Measurements from ENCODE around the gene NEK8.

NEK8 gene

DNA sequence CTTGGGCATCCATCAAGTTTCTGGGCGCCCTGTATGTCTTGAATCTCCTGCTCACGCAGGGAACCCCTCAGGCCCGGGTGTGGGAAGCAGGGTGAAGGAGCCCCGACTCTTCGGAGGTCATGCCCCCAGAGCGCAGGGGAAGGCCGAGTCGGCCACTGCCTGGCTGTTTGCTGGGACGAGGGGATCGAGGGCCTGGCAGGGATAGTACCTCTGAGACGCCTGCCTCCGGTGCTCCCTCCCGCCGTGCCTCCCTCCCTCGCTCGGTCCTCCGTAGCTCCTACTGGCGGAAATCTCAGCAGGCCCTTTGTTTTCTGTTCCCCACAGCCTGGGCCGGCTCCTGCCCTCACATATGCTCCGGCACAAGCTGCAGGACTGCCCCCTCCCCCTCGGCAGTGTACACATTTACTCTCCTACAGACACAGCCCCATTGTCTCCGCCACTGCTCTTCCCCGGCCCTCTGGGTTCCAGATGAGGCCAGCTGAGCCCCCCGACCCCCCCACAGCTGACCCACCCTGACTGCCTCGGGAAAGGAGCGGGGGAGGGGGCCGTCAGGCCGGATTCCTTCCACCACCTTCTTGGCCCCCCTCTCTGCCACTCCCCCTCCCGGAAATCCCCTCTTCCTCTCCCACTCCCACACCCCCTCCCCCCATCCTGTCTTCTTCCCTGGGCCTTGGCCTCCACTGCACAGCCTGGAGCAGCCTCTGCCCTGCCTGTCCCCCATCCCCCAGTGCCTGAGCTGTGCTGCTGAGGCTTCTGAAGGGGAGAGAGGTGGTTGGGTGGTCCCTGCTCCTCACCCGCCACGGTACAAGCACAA lies 16.6 kb downstream of the NEK8 start:
- DNase-seq (ENCODE audit: low spot score), result no peak

DNA sequence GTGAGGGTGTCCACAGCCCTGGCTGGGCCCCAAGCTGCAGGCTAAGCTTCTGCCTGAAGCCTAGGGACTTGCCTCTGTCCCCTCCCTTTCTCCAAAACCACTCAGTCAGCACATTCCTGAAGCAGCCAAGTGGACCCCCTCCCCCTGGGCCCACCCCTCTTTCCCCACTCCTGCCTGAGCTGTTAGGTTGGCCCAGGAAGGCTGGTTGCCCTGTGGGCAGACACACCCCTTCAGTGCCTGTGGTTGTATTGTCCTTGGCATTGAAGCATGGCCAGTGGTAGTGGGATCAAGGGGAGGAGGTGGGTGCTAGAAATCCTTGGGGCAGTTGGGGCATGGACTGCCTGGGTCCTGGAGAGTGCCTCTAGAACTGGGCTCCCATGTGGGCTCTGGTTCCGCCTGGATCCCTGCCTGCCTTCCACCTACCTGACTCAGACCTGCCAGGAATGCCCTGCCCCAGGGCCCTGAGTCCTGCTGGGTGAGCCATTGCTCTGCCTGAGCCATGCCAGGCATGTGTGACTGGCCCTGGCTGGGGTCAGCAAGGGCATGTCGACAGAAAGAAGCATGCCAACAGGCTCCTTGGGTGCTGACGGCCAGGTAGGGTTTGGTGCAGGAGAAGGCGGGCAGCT lies 17.3 kb downstream of the NEK8 start:
- no peak for DNase-seq (ENCODE audit: low spot score)

DNA sequence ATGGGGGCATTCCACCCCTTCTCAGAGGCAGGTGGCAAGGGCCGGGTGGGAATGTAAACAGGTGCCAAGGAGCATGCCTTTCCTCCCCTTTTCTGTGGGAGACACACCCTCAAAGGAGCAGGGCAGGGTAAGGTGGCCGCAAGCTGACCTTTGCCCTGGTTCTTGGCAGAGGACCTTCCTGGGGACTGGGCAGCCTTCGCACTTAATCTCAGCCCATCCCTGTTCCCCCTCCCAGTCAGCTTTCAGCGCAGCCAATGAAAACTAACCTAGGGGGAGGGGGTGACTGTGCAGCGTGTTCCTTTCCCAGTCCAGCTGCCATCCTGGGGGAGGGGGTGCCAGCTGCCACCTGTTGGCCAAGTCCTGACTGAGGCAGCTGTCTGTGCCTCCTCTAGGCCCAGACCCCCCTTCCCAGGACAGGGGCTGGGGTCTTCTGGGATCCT lies 18.0 kb downstream of the NEK8 start:
- DNase-seq (ENCODE audit: low spot score), result no peak

DNA sequence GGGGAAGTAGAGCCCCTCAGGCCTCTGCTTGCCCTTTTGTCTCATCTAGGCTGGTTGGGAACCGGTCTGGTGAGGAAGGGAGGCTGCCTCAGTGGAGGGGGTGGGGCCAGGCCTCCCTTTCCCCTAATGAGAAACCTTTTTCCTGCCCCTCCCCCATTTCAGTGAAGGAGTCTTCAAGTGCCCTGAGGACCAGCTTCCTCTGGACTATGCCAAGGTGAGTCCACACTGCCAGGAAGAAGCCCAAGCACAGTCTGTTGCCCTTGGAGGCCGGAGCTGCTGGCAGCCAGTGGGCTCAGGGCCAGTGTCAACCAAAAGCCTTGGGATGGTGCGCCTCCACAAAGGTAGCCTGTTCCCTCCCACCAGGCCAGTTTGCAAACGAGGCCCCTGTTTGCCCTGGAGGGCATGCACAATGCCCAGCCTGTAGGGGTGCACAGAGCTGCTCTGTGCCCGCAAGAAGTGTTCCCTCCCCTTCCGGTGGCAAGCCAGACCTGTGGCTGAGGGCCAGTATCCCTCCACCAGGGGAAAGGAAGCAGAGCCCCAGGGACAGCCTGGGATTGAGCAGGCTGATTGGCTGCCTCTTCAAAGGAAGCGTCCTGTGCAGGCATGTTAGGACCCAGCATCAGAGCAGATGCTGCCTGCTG lies 18.6 kb downstream of the NEK8 start:
- no peak for DNase-seq (ENCODE audit: low spot score)

DNA sequence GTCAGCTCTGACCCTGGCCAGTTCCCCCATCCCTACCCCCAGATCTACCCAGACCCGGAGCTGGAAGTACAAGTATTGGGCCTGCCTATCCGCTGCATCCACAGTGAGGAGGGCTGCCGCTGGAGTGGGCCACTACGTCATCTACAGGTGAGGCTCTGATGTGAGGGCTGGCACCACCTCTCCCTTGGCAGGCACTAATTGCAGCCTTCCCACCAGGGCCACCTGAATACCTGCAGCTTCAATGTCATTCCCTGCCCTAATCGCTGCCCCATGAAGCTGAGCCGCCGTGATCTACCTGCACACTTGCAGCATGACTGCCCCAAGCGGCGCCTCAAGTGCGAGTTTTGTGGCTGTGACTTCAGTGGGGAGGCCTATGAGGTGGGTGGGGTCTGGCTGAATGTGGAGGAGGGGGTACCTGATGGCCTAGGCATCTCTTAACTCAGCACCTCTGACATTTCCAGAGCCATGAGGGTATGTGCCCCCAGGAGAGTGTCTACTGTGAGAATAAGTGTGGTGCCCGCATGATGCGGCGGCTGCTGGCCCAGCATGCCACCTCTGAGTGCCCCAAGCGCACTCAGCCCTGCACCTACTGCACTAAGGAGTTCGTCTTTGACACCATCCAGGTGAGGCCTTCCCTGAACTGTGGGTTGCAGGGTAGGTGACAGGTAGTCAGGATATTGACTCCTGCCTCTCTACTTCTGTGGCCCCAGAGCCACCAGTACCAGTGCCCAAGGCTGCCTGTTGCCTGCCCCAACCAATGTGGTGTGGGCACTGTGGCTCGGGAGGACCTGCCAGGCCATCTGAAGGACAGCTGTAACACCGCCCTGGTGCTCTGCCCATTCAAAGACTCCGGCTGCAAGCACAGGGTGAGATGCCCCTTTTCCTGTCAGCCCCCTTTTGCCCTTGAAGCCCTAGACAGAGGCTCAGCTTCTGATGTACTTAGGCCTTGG lies 19.5 kb downstream of the NEK8 start:
- DNase-seq (ENCODE audit: low spot score), result no peak

DNA sequence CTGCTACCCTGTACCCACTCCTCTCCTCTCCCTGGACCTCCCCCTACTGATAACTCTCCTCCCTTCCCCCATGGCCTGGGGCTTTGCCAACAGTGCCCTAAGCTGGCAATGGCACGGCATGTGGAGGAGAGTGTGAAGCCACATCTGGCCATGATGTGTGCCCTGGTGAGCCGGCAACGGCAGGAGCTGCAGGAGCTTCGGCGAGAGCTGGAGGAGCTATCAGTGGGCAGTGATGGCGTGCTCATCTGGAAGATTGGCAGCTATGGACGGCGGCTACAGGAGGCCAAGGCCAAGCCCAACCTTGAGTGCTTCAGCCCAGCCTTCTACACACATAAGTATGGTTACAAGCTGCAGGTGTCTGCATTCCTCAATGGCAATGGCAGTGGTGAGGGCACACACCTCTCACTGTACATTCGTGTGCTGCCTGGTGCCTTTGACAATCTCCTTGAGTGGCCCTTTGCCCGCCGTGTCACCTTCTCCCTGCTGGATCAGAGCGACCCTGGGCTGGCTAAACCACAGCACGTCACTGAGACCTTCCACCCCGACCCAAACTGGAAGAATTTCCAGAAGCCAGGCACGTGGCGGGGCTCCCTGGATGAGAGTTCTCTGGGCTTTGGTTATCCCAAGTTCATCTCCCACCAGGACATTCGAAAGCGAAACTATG lies 20.4 kb downstream of the NEK8 start:
- DNase-seq (ENCODE audit: low spot score), result no peak

DNA sequence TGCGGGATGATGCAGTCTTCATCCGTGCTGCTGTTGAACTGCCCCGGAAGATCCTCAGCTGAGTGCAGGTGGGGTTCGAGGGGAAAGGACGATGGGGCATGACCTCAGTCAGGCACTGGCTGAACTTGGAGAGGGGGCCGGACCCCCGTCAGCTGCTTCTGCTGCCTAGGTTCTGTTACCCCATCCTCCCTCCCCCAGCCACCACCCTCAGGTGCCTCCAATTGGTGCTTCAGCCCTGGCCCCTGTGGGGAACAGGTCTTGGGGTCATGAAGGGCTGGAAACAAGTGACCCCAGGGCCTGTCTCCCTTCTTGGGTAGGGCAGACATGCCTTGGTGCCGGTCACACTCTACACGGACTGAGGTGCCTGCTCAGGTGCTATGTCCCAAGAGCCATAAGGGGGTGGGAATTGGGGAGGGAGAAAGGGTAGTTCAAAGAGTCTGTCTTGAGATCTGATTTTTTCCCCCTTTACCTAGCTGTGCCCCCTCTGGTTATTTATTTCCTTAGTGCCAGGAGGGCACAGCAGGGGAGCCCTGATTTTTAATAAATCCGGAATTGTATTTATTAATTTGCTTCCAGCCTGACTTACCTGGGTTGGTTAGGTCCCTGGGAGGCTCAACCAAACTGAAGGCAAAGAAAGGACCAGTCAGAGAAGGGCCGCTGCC lies 21.1 kb downstream of the NEK8 start:
- DNase-seq (ENCODE audit: low spot score), result no peak

DNA sequence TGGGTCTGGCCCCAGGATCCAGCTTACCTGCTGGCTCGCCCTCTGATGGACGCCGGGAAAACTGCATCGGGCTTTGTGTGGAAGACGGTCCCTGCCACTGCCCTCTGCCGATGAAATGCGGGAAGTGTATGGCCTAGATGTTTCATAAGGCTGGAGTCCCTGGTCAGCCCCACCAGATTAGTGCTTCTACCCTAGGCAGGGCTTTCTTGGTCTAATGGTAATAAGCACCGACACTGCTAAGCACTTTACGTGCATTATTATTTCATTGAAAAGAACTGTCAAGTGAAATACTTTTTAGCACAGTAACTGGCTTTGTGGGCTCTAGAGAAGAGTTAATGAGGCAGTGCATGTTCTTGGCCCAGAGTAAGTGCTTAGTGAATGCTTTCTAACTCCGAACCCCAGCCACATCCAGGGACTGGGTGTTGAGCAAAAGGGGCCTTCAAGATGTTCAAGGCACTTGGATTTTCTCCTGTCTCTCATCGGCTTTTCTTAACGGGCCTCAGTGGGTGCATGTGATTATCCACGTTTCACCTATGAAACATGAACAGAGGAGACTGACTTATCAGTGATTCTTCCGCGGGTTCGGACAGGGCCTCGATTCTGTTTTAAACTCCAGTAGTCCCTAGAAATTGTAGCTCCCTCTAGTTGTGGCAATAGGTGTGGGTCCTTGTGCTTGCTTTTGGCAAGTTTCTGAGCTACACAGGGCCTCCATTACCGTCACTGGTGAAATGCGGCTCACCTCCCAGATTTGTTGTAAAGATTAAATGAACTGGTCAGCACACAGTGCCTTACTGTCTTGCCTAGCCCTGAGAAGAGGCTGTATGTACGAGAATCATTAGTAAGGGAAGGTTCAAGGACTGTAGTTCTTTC lies 21.8 kb downstream of the NEK8 start:
- peak; percentile 87 for DNase-seq (ENCODE audit: low spot score)

DNA sequence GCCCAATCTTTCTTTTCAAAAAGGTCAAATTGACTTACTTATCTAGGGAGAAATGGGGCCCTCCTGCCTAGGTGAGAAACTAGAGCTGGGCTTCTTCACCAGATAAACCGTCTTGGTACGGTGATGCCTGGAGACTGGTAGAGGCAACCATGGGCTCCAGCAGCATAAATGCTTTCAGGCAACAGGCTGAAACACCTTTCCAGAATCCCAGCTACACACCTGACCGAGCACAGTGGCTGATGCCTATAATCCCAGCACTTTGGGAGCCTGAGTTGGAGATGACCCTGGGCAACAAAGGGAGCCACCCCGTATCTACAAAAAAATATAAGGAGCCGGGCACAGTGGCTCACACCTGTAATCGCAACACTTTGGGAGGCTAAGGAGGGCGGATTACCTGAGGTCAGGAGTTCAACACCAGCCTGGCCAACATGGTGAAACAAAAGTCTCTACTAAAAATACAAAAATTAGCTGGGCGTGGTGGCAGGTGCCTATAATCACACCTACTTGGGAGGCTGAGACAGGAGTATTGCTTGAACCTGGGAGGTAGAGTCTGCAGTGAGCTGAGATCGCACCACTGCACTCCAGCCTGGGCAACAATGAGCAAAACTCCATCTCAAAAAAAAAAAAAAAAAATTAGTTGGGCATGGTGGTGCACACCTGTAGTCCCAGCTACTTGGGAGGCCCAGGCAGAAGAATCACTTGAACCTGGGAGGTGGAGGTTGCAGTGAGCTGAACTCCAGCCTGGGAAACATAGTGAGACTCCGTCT lies 23.2 kb downstream of the NEK8 start:
- no peak for DNase-seq (ENCODE audit: low spot score)

DNA sequence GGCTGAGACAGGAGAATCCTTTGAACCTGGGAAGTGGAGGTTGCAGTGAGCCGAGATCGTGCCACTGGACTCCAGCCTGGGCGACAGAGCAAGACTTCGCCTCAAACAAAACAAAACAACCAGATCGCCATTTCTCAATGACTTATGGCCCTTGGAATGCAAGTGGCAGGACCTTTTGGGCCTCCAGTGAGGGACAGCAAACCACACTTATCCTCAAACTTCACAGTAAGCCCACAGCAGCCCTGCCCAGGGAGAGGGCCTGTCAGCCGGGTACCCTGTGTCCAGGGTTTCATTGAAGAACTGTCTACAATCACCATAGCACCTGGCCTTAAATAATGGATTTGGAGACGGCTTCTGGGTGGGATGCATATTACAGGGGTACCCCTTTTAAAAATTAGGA lies 26.9 kb downstream of the NEK8 start:
- no peak for DNase-seq (ENCODE audit: low spot score)

DNA sequence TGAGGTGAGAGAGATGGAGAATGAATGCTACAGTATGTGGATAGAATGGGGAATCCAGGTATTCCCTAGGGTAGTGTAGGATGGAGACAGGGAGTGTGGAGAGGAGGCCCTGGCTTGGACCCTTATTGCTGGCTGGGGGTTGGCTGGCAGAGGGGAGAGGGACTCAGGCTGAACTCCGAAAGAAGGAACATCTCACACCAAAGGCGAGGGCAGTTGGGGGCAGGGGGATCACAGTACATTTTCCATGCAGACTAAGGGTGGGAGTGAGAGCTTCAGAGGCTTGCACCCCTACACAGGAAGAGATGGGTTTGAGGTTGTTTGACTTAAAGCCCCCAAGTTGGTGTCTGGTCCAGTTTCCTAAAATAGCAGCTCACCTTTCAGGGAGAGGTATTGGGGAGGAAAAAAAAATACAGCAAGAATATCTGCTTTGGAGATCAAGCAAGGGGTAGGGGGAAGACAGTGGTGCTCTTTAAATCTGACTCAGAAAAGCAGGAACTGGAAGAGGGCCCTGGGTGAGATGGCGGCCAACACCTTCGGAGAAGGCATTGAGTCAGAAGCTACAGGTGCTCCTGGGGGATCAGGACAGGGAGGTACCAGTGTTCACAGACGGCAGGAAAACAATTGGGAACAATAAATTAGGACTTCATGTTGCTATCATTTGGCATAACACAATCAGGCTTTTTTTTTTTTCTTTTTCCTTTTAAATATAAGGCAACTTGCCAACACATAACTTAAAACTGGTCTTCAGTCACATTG lies 27.6 kb downstream of the NEK8 start:
- no peak for DNase-seq (ENCODE audit: low spot score)

DNA sequence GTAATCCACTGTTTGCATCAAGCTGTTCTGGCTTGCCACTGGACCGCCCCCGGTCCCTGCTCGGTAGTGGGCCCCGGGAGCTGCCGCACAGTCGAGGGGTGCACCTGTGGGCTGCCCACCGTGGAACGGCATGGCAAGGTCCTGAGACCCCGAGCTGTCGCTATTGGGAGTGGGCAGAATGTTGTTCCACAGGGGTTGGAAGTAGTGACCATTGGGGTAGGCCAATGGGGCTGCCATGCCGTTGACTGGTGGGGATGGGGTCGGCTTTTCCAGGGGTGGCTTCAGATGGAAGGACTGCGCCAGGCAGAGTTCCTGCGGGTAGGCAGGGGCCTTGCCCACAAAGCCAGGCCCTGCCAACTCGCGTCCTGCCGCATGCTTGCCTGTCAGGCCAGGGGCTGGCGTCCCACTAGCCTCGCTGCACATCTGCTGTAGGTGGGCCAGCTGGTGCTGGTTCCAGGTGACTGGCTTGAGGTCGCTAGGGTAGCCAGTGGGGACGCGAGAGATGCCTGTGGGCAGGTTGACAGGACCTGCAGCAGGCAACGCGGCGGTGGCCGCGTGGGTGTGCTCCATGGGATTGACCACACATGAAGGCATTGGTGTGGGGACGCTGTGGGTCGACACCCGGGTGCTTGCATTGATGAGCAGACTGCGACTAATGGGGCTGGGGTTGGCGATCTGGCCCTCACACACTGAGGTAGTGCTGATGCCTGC lies 30.0 kb downstream of the NEK8 start:
- DNase-seq (ENCODE audit: low spot score), result no peak

DNA sequence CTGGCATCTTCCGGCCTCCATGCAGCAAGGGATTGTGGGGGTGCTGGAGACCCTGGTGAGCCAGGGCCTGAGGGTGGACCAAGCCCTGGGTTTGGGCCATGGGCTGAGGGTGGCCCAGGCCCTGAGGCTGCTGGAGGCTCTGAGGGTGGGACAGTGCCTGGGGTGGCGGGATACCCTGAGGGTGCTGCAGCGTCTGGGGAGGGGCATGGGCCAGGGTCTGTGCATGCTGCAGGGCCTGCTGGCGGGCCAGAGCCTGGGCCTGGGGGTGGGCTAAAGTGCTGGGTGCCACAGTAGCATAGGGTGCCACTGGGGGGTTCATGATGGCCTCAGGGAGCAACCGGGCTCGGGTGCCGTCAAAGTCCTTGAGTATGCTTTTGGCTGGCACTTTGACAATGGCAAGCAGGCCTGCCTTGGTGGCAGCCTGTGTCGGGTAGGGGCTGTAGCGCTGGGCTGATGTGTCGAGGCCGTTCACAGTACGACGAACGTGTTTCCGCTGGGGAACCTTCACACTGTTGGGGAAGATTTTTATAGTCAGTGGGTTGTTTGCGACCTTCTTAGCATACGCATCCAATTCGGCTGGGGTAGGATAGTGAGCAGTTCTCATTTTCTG lies 30.8 kb downstream of the NEK8 start:
- no peak for DNase-seq (ENCODE audit: low spot score)

DNA sequence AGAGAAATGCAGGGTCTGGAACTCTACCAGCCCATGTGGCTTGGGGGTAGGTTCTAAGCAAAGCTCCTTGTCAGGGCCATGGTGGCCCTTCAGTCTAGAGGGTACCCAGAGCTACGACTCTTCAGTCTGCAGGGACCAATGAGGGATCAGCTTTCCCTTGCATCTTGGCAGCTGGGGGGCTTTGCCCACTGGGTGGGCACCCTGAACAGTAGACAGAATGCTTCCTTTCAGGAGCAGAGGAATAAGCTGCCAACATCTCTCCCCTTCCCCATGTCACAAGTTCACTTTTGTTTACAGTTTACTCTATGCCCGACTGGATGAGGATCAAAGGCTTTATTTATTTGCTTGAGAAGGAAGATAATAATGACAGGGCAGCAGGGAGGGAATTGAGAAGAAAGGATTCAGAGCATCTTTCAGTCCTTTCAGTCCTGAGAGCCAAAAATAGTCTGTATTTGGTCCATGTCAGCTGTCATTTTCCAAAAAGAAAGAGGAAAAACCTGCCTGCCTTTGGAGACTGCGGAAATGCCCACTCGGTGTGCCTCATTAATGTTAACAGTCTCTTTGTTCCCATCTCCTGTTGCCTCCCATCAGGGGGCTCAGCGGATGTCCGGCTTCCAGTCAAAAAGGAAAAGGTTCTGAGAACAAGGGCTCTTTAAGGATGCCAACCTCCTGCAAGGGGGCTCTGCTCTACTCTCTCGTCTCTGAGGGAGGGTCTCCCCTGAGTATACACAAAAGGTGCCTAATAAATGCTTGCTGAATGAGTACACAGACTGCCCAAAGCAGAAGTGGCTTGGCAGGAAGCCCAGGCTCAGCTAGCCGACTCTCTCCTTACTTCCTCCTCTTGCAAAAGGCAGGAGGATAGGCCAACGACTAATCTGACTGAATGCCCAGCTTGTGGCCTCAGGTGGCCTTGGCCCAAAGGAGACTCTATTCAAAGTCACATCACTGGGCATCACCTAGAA lies 32.3 kb downstream of the NEK8 start:
- no peak for DNase-seq (ENCODE audit: low spot score)

DNA sequence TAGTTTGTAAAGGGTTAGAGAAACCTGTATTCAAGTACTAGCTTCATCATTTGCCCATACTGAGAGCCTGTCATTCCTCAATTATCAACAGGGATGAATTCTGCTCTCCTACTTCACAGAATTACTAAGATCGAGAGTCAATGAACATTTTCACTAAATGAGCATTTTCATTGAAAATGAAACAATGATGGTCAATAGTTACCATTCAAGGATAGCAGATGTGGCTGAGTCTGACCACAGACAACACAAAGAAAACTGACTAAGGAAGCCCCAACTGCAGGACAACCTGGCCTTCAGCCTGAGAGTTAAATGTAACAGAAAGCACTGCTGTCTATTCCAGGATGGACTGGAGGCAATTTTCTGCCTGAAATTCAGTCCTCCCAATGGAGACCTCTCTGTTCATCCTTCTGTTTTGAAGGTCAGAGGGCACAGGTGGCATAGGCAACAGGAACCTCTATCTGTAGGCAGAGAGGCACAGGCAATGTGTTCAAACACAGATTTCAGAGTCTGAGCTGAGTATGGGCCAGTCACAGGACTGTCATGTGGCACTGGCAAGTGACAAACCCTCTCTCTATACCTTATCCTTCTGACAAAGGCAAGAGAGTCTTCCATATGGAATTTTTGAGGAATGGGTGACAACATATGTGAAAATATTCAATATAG lies 34.7 kb downstream of the NEK8 start:
- DNase-seq (ENCODE audit: low spot score), result no peak

Data from CD4-positive, alpha-beta T cell treated with Interleukin-6 at 100 ng/mL for 8 hours (primary cell).